Subcutaneous adipose tissue (tissue), 4 donors: Measurements from ENCODE around the gene TRIOBP. TPM values are rescaled to one million over a fixed set of nuclear protein-coding genes. Genes with fewer than 3 reads are reported as not detected.

Experiments
- total RNA-seq, 4 donors: library from RNA; depleted of rRNA; stranded (reverse); fragments of >200 nt; gene quantifications; one replicate each; pipeline ENCODE4 v1.1.0, GENCODE V29; 2016
- TF ChIP-seq, protein P1 (sequence below): fragments of 450-650 bp; IDR thresholded peaks from one replicate; pipeline ENCODE4 v1.5.1; 2016; ENCODE audit warnings: low read depth, mild to moderate bottlenecking, control low read depth, antibody characterized with exemption, moderate library complexity

Gene TRIOBP
- total RNA-seq, 4 donors from 2014 or later = 46.6 to 160 (median 77.6) TPM

- TF ChIP-seq, protein P1, sequence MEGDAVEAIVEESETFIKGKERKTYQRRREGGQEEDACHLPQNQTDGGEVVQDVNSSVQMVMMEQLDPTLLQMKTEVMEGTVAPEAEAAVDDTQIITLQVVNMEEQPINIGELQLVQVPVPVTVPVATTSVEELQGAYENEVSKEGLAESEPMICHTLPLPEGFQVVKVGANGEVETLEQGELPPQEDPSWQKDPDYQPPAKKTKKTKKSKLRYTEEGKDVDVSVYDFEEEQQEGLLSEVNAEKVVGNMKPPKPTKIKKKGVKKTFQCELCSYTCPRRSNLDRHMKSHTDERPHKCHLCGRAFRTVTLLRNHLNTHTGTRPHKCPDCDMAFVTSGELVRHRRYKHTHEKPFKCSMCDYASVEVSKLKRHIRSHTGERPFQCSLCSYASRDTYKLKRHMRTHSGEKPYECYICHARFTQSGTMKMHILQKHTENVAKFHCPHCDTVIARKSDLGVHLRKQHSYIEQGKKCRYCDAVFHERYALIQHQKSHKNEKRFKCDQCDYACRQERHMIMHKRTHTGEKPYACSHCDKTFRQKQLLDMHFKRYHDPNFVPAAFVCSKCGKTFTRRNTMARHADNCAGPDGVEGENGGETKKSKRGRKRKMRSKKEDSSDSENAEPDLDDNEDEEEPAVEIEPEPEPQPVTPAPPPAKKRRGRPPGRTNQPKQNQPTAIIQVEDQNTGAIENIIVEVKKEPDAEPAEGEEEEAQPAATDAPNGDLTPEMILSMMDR = no peak
Observed at GRCh38 chr22:37742376-37743171, 45.7 kb downstream of the TRIOBP start.

GRCh38 chr22:37744589-37744988, 47.7 kb downstream of the TRIOBP start:
- TF ChIP-seq, protein P1 = no peak

GRCh38 chr22:37745548-37746365, 48.9 kb downstream of the TRIOBP start:
- TF ChIP-seq, protein P1 = no peak

GRCh38 chr22:37746366-37747079, 49.7 kb downstream of the TRIOBP start:
- TF ChIP-seq, protein P1 = no peak

DNA sequence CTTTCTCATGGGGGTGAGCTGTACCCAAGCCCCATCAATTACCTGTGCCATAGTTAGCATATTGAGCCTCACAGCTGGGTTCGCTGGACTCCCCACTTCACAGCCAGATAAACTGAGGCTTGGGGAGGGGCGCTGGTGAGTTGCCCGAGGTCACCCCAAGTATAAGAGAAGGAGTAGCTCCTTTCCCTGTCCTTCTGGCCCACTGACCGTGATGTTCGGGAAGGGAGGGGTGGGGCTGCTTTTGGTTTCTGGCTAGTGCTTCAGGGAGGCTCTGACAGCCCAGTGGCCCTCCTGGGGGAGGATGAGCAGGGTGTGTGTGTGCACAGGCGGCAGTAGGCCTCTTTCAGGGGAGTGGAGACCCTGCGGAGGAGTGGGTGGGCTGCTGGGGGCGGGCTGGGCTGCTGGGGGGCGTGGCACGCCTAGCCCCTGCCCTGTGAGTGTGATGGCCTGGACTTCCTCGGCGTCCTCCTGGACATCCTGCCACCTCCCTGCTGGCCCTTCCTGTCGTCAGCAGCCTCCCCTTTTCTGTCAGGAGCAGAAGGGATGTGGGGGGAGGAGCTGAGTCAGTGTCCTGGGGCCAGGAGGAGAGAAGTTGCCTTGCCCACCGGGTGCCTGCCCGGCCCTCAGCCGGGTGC, 50.3 kb downstream of the TRIOBP start:
- TF ChIP-seq, protein P1 = no peak

GRCh38 chr22:37747715-37748100, 50.9 kb downstream of the TRIOBP start:
- TF ChIP-seq, protein P1 = no peak
